DMS79 treated with DMSO at 0.1 percent for 48 hours (cell line): ENCODE measurements around the gene SEMA4D.

Source experiments
- DNase-seq: peaks from one replicate; lab custom pipeline; 2025; lab: John Stamatoyannopoulos, UW

Gene SEMA4D, protein sequence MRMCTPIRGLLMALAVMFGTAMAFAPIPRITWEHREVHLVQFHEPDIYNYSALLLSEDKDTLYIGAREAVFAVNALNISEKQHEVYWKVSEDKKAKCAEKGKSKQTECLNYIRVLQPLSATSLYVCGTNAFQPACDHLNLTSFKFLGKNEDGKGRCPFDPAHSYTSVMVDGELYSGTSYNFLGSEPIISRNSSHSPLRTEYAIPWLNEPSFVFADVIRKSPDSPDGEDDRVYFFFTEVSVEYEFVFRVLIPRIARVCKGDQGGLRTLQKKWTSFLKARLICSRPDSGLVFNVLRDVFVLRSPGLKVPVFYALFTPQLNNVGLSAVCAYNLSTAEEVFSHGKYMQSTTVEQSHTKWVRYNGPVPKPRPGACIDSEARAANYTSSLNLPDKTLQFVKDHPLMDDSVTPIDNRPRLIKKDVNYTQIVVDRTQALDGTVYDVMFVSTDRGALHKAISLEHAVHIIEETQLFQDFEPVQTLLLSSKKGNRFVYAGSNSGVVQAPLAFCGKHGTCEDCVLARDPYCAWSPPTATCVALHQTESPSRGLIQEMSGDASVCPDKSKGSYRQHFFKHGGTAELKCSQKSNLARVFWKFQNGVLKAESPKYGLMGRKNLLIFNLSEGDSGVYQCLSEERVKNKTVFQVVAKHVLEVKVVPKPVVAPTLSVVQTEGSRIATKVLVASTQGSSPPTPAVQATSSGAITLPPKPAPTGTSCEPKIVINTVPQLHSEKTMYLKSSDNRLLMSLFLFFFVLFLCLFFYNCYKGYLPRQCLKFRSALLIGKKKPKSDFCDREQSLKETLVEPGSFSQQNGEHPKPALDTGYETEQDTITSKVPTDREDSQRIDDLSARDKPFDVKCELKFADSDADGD

GRCh38 chr9:89497978-89498851 lies at the start of gene SEMA4D:
TSS of gene SEMA4D (minus strand) at chr9:89498113. CDS start at chr9:89405456, 92,657 bp downstream.
- peak; percentile 27 for DNase-seq

- DNase-seq = no peak
Measured at GRCh38 chr9:89547000-89547399, 49.1 kb upstream of the SEMA4D start.

DNA sequence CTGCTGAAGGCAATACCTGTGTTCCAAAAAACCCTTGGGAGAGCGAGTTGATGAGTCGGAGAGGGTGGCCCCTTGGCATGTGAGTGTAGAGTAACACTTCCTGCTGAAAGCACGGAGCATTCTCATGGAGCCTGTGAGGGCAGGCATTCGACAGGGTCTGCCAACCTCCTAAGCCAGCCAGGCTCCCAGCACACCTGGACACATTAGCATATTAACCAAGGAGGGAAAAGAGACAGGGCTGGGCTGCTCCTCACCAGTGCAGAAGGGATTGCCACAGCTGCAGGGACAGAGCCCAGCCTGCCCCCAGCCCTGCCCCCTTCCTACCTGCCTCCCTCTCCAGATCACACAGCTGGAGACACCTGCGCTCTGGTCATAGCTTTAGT lies 46.4 kb upstream of the SEMA4D start:
- DNase-seq = peak; percentile 29

DNA sequence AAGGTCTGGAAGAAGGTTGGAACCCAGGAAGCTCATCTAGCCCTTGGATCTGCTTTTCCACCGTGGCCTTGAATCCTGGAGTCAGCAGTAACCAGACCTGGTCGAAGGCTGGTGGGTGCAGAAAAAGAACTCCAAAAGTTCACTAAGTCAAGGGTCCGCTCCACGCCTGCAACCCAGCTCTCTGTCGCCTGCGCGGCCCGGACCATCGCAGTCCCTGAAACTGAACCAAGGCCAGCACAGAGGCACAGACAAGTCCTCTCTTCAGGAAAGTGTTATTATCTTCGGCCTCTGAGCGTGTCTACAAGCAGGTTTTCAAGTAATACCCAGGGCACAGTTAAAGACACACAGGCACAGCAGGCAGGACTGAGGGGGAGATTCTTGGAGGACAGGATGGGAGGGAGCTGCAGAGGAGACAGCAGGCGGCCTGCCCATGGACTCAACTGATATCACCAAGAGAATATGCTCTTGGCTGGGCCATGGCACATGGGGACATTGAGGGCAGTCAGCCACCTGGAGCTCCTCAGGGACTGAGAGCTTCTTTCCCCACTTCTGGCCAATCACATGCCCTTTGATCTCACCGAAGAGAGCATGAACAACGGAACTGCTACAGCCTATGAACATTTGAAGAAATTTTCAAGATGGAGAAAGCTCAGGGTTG lies 45.8 kb upstream of the SEMA4D start:
- no peak for DNase-seq

DNA sequence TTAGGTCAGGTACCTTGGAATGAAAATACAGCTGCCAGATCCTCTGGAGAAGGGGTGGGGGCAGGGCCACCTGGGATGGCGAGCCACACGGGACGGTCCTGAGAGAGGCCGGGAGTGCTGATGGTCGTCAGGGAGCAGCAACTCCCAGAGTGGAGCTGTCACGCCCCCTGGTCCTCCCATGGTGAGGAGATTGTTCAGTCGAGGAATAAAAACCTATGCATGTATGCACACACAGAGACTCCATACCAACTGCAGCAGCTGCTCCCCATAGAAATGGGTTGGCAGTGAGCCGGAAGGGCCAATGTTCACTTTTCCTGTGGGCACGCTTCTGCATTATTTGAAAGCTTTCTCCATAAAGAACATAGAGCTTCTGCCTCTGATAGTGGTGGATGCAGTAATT lies 45.2 kb upstream of the SEMA4D start:
- no peak for DNase-seq

- peak; percentile 30 for DNase-seq
Measured at GRCh38 chr9:89542401-89543021, 44.6 kb upstream of the SEMA4D start.

DNA sequence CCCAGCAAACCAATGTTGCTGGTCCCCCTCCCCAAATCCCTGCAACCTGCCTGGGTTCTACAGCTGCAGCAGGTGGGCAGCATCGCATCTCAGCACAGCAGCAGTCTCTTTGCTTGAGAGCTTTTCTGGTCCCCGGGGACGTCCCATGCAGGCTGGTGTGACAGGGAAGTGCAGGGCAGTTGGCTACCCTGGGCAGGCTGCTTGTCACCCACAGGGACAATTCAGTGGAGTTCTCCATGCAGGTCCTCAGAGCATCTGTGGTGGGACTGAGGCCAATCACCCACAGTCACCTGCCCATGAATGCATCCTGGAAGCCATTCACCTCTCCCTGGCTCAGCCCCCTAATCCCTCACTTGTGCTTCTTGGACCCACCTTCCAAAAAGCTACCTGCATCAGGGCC lies 43.9 kb upstream of the SEMA4D start:
- DNase-seq = no peak

- DNase-seq = no peak
Measured at GRCh38 chr9:89539374-89539773, 41.5 kb upstream of the SEMA4D start.

- DNase-seq = peak; percentile 66
Measured at GRCh38 chr9:89538871-89539270, 41.0 kb upstream of the SEMA4D start.

DNA sequence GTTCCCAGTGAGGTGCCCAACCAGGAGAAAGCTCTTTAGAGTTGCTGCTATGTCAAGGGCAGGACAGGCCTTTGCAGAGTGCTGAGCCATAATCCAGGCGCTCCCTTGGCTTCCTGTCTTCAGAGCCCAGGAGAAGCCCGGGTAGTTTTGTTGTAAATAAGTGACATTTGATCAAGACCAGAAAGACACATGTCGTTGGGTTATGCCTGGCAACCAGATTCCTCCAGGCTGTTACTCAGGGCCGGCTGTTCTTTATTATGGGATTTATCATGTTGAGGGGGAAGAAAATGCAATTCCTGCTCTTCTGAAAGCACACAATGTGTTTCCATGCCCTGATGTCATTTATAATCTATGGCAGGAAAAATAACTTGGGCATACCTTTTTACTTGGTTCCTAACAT lies 39.3 kb upstream of the SEMA4D start:
- no peak for DNase-seq

GRCh38 chr9:89536600-89536999 lies 38.7 kb upstream of the SEMA4D start:
- DNase-seq = no peak

- no peak for DNase-seq
Measured at GRCh38 chr9:89536145-89536574, 38.2 kb upstream of the SEMA4D start.

- DNase-seq = no peak
Measured at GRCh38 chr9:89535461-89535860, 37.5 kb upstream of the SEMA4D start.

GRCh38 chr9:89534515-89535287 lies 36.8 kb upstream of the SEMA4D start:
- DNase-seq = no peak

- no peak for DNase-seq
Measured at GRCh38 chr9:89533411-89534095, 35.6 kb upstream of the SEMA4D start.

DNA sequence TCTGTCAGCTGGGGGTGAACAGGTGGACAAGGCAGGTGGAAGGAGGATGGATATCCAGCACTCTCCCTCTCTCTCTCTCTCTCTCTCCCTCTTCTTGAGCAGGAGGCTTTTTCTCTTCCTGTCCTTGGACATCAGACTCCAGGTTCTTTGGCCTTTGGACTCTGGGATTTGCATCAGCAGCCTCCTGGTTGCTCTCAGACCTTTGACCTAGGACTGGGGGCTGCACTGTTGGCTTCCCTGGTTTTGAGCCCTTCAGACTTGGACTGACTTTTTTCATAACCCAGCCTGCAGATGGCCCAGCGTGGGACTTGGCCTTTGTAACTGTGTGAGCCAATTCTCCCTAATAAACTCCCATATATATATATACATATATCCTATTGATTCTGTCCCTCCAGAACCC lies 35.0 kb upstream of the SEMA4D start:
- DNase-seq = no peak

DNA sequence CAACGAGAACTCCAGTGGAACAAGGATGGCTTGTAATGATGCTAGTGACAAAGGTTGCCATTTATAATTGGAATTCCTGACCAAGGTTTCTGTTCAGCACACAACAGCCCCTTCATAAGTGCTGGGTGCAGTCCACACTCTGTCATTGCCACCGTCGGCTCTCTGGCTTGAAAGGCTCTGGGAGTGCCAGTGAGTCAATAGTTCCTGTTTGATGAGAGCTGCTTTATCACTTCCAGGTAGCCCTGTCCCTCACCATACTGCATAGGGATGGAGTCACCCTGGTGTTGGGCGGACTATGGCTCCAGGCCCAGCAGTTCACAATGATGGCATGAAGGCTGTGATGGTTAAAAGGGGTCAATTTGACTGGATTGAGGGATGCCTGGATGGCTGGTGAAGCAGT lies 34.6 kb upstream of the SEMA4D start:
- DNase-seq = no peak

DNA sequence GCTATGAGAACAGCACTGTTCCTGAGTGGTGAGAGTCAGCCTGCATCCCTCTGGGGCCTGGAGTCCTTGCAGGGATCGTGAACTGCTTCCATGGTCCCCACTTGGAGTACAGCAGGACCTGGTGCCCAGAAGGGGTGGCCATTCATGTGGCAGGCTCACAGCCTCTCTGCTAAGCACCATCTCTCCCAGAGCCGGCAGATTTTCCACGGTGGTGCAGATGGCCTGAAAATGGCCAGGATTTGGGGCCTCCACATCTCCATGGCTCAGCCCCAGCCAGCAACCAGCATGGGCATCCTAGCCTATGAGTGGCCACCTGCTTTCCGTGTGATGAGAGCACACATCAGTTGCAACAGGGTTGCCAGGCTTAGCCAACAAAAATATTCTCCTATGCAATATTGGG lies 33.9 kb upstream of the SEMA4D start:
- DNase-seq = no peak

DNA sequence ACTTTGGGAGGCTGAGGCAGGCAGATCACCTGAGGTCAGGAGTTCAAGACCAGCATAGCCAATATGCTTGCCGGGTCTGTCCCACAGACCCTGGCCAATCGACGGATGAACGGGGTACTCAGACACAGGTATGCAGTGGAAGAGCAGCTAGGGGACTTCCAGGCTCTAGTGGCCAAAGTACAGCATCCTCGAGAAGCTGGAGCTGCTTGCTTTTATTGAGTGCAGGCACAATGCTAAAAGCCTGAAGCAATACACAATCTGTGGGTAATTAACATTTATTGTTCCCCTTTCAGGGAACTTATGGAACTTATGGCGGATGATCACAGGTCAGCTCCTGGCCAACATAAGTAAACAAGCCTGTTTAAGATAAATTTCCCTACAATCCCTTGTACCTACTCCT lies 32.8 kb upstream of the SEMA4D start:
- DNase-seq = no peak
